ENCODE results near the gene CALM3.

Gene CALM3

GRCh38 chr19:46620267-46620666 lies 19.1 kb downstream of the CALM3 start:
- no peak for TF ChIP-seq CTCF (conservative IDR thresholded peaks at IDR 0.05; ENCODE audit: low read length)
- TF ChIP-seq EZH2phosphoT487 (IDR thresholded peaks at IDR 0.05; ENCODE audit: borderline replicate concordance) = no peak
- Histone ChIP-seq H3K4me1 (ENCODE audit: insufficient read depth, low read length, poor library complexity, severe bottlenecking) (peaks cover 10% of the 10 kb centered on the region), H3K36me3 (ENCODE audit: insufficient read depth, low read length) (no peaks in the 10 kb centered on the region), H2AFZ (ENCODE audit: low read length) (no peak overlapping the region), H3K4me2 (ENCODE audit: low read depth, low read length, poor library complexity, severe bottlenecking) (no peak overlapping the region), H3K79me2 (ENCODE audit: insufficient read depth, low read length) (no peaks in the 10 kb centered on the region), H3K9ac (ENCODE audit: low read depth, low read length, poor library complexity, severe bottlenecking) (no peak overlapping the region), H3F3A (ENCODE audit: low read depth) (no peaks in the 10 kb centered on the region), H4K20me1 (ENCODE audit: insufficient read depth, low read length, poor library complexity, severe bottlenecking) (no peaks in the 10 kb centered on the region), H3K9me3 (ENCODE audit: insufficient read depth, low read depth, low read length) (no peaks in the 10 kb centered on the region), H3K27me3 (ENCODE audit: insufficient read depth, low read length, poor library complexity, severe bottlenecking) (no peaks in the 10 kb centered on the region), H3K4me3 (ENCODE audit: low read length, poor library complexity, severe bottlenecking) (no peak overlapping the region), H3K9me2 (replicated peaks; ENCODE audit: low read depth, low read length) (no peaks in the 10 kb centered on the region)

GRCh38 chr19:46620716-46621115 lies 19.6 kb downstream of the CALM3 start:
- H3F3A ChIP-seq (ENCODE audit: low read depth) = no peaks in the 10 kb centered on the region
- no peak overlapping the region for H3K4me3 ChIP-seq (ENCODE audit: low read length, poor library complexity, severe bottlenecking)
- no peak overlapping the region for H3K9ac ChIP-seq (ENCODE audit: low read depth, low read length, poor library complexity, severe bottlenecking)
- peaks cover 10% of the 10 kb centered on the region for H3K4me1 ChIP-seq (ENCODE audit: insufficient read depth, low read length, poor library complexity, severe bottlenecking)
- no peak overlapping the region for H3K4me2 ChIP-seq (ENCODE audit: low read depth, low read length, poor library complexity, severe bottlenecking)
- H4K20me1 ChIP-seq (ENCODE audit: insufficient read depth, low read length, poor library complexity, severe bottlenecking) = no peaks in the 10 kb centered on the region
- H3K9me2 ChIP-seq (replicated peaks; ENCODE audit: low read depth, low read length) = no peaks in the 10 kb centered on the region
- no peak for TF ChIP-seq CTCF (conservative IDR thresholded peaks at IDR 0.05; ENCODE audit: low read length)
- TF ChIP-seq EZH2phosphoT487 (IDR thresholded peaks at IDR 0.05; ENCODE audit: borderline replicate concordance) = no peak
- H2AFZ ChIP-seq (ENCODE audit: low read length) = no peak overlapping the region
- no peaks in the 10 kb centered on the region for H3K36me3 ChIP-seq (ENCODE audit: insufficient read depth, low read length)
- H3K27me3 ChIP-seq (ENCODE audit: insufficient read depth, low read length, poor library complexity, severe bottlenecking) = no peaks in the 10 kb centered on the region
- H3K79me2 ChIP-seq (ENCODE audit: insufficient read depth, low read length) = no peaks in the 10 kb centered on the region
- H3K9me3 ChIP-seq (ENCODE audit: insufficient read depth, low read depth, low read length) = no peaks in the 10 kb centered on the region

- H3K9me3 ChIP-seq (ENCODE audit: insufficient read depth, low read depth, low read length) = no peaks in the 10 kb centered on the region
- H3K4me3 ChIP-seq (ENCODE audit: low read length, poor library complexity, severe bottlenecking) = no peak overlapping the region
- H3K9me2 ChIP-seq (replicated peaks; ENCODE audit: low read depth, low read length) = no peaks in the 10 kb centered on the region
- TF ChIP-seq CTCF (conservative IDR thresholded peaks at IDR 0.05; ENCODE audit: low read length) (peak; percentile 47), EZH2phosphoT487 (IDR thresholded peaks at IDR 0.05; ENCODE audit: borderline replicate concordance) (no peak)
- H2AFZ ChIP-seq (ENCODE audit: low read length) = no peak overlapping the region
- no peaks in the 10 kb centered on the region for H3K36me3 ChIP-seq (ENCODE audit: insufficient read depth, low read length)
- H3K79me2 ChIP-seq (ENCODE audit: insufficient read depth, low read length) = no peaks in the 10 kb centered on the region
- no peaks in the 10 kb centered on the region for H3K27me3 ChIP-seq (ENCODE audit: insufficient read depth, low read length, poor library complexity, severe bottlenecking)
- no peaks in the 10 kb centered on the region for H3F3A ChIP-seq (ENCODE audit: low read depth)
- H4K20me1 ChIP-seq (ENCODE audit: insufficient read depth, low read length, poor library complexity, severe bottlenecking) = no peaks in the 10 kb centered on the region
- no peak overlapping the region for H3K9ac ChIP-seq (ENCODE audit: low read depth, low read length, poor library complexity, severe bottlenecking)
- H3K4me1 ChIP-seq (ENCODE audit: insufficient read depth, low read length, poor library complexity, severe bottlenecking) = peaks cover 10% of the 10 kb centered on the region
- no peak overlapping the region for H3K4me2 ChIP-seq (ENCODE audit: low read depth, low read length, poor library complexity, severe bottlenecking)
These were observed 20.3 kb downstream of the CALM3 start for GRCh38 chr19:46621191-46622117.

All from Loucy (cell line).